Measurements from ENCODE around the gene SREK1.

- TF ChIP-seq, protein P1, sequence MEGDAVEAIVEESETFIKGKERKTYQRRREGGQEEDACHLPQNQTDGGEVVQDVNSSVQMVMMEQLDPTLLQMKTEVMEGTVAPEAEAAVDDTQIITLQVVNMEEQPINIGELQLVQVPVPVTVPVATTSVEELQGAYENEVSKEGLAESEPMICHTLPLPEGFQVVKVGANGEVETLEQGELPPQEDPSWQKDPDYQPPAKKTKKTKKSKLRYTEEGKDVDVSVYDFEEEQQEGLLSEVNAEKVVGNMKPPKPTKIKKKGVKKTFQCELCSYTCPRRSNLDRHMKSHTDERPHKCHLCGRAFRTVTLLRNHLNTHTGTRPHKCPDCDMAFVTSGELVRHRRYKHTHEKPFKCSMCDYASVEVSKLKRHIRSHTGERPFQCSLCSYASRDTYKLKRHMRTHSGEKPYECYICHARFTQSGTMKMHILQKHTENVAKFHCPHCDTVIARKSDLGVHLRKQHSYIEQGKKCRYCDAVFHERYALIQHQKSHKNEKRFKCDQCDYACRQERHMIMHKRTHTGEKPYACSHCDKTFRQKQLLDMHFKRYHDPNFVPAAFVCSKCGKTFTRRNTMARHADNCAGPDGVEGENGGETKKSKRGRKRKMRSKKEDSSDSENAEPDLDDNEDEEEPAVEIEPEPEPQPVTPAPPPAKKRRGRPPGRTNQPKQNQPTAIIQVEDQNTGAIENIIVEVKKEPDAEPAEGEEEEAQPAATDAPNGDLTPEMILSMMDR (IDR thresholded peaks at IDR 0.05) = no peak
- no peak for TF ChIP-seq POLR2A (IDR thresholded peaks at IDR 0.05)
Measured at GRCh38 chr5:66223637-66224036, 79.5 kb downstream of the SREK1 start.
